HepG2 (cell line): ENCODE data around the gene CTU2. TPM values are rescaled to one million over a fixed set of nuclear protein-coding genes. Genes with fewer than 3 reads are reported as not detected.

ENCODE experiments used
- GFI1 ChIP-seq: sonication (generic); formaldehyde crosslinking; IDR thresholded peaks from 2 replicates; pipeline ENCODE4 v1.5.0; 2020; ENCODE audit warnings: missing genetic modification reagents, mild to moderate bottlenecking, borderline replicate concordance
- NBN ChIP-seq: fragments of 450-650 bp; conservative IDR thresholded peaks from 2 replicates; pipeline ENCODE4 v1.6.1; 2017
- SKI ChIP-seq: fragments of 450-650 bp; IDR thresholded peaks from one replicate; pipeline ENCODE4 v1.6.1; 2018; ENCODE audit warnings: mild to moderate bottlenecking; ENCODE audit not compliant: partially characterized antibody
- SOX6 ChIP-seq, 2 experiments: fragments of 450-650 bp in 1 of 2; sonication (generic) in 1 of 2; formaldehyde crosslinking in 1 of 2; IDR thresholded peaks; 2 replicates each; pipeline versions ENCODE4 v1.4.0 to v1.6.1; 2017 to 2020; ENCODE audit warnings: antibody characterized with exemption in 1 of 2, mild to moderate bottlenecking in 1 of 2, missing genetic modification reagents in 1 of 2
- ZFX ChIP-seq: sonication (generic); formaldehyde crosslinking; IDR thresholded peaks from 2 replicates; pipeline ENCODE4 v1.4.0; 2020; ENCODE audit warnings: mild to moderate bottlenecking, low read depth, missing genetic modification reagents, moderate library complexity
- ZNF124 ChIP-seq: sonication (generic); formaldehyde crosslinking; IDR thresholded peaks from 2 replicates; pipeline ENCODE4 v1.4.0; 2020; ENCODE audit warnings: missing genetic modification reagents
- ZNF251 ChIP-seq: sonication (generic); formaldehyde crosslinking; IDR thresholded peaks from 2 replicates; pipeline ENCODE4 v1.9.0; 2021; ENCODE audit warnings: mild to moderate bottlenecking, missing genetic modification reagents
- ZNF570 ChIP-seq: sonication (generic); formaldehyde crosslinking; IDR thresholded peaks from 2 replicates; pipeline ENCODE4 v1.4.0; 2020; ENCODE audit warnings: mild to moderate bottlenecking, missing genetic modification reagents, borderline replicate concordance
- ZNF777 ChIP-seq: sonication (generic); formaldehyde crosslinking; IDR thresholded peaks from 2 replicates; pipeline ENCODE4 v1.4.0; 2020; ENCODE audit warnings: missing genetic modification reagents
- ZNF839 ChIP-seq: sonication (generic); formaldehyde crosslinking; IDR thresholded peaks from 2 replicates; pipeline ENCODE4 v1.4.0; 2020; ENCODE audit warnings: missing genetic modification reagents, mild to moderate bottlenecking, borderline replicate concordance
- polyA plus RNA-seq, 8 experiments: library from polyadenylated mRNA; depleted of rRNA in 3 of 8; stranded (reverse) in 7 of 8; unstranded in 1 of 8; fragments of >200 nt; fragmentation: Illumina TruSeq in 4 of 8; extraction: Trizol in 4 of 8; gene quantifications; 2 replicates each; pipeline versions ENCODE4 v1.2.1 to v1.2.3, GENCODE V29; 2011 to 2016; ENCODE audit warnings: low read depth in 4 of 8, missing spikeins in 1 of 8, mixed read lengths in 1 of 8; ENCODE audit not compliant: insufficient read depth in 1 of 8
- total RNA-seq, 5 experiments: library from RNA; depleted of rRNA; stranded (reverse); fragments of >200 nt; fragmentation: Illumina TruSeq; extraction: Trizol; gene quantifications; 2 replicates each; pipeline ENCODE4 v1.2.3, GENCODE V29; 2016; ENCODE audit warnings: low read depth in 1 of 5
- TF ChIP-seq, protein P1 (sequence below): IDR thresholded peaks from 2 replicates; pipeline ENCODE4 v1.6.1; 2016; ENCODE audit warnings: low read depth, missing genetic modification reagents, missing compliant biosample characterization
- TF ChIP-seq, protein P2 (sequence below): sonication (generic); formaldehyde crosslinking; IDR thresholded peaks from 2 replicates; pipeline ENCODE4 v1.8.1; 2023; ENCODE audit warnings: missing genetic modification reagents, mild to moderate bottlenecking, borderline replicate concordance
- TF ChIP-seq, protein P3 (sequence below): sonication (generic); formaldehyde crosslinking; IDR thresholded peaks from 2 replicates; pipeline ENCODE4 v1.4.0; 2020; ENCODE audit warnings: mild to moderate bottlenecking, low read depth, missing genetic modification reagents
- TF ChIP-seq, protein P4 (sequence below): sonication (generic); formaldehyde crosslinking; IDR thresholded peaks from 2 replicates; pipeline ENCODE4 v1.9.0; 2022; ENCODE audit warnings: low read depth, missing genetic modification reagents
- TF ChIP-seq, protein P5 (sequence below): sonication (generic); formaldehyde crosslinking; IDR thresholded peaks from 2 replicates; pipeline ENCODE4 v1.5.1; 2020; ENCODE audit warnings: mild to moderate bottlenecking, missing genetic modification reagents, moderate library complexity
- TF ChIP-seq, protein P6 (sequence below): sonication (generic); formaldehyde crosslinking; IDR thresholded peaks from 2 replicates; pipeline ENCODE4 v1.8.0; 2022; ENCODE audit warnings: missing genetic modification reagents, low read depth, mild to moderate bottlenecking, borderline replicate concordance

Gene CTU2
- total and polyA plus RNA-seq, 2 of the 13 experiments (the other 11 are each of a cell fraction or from before 2014, with no cell fraction given): 13.3 to 21.9 TPM

GRCh38 chr16:88695218-88695617 is 11.1 kb upstream of the CTU2 start (continued):
- TF ChIP-seq, protein P1, sequence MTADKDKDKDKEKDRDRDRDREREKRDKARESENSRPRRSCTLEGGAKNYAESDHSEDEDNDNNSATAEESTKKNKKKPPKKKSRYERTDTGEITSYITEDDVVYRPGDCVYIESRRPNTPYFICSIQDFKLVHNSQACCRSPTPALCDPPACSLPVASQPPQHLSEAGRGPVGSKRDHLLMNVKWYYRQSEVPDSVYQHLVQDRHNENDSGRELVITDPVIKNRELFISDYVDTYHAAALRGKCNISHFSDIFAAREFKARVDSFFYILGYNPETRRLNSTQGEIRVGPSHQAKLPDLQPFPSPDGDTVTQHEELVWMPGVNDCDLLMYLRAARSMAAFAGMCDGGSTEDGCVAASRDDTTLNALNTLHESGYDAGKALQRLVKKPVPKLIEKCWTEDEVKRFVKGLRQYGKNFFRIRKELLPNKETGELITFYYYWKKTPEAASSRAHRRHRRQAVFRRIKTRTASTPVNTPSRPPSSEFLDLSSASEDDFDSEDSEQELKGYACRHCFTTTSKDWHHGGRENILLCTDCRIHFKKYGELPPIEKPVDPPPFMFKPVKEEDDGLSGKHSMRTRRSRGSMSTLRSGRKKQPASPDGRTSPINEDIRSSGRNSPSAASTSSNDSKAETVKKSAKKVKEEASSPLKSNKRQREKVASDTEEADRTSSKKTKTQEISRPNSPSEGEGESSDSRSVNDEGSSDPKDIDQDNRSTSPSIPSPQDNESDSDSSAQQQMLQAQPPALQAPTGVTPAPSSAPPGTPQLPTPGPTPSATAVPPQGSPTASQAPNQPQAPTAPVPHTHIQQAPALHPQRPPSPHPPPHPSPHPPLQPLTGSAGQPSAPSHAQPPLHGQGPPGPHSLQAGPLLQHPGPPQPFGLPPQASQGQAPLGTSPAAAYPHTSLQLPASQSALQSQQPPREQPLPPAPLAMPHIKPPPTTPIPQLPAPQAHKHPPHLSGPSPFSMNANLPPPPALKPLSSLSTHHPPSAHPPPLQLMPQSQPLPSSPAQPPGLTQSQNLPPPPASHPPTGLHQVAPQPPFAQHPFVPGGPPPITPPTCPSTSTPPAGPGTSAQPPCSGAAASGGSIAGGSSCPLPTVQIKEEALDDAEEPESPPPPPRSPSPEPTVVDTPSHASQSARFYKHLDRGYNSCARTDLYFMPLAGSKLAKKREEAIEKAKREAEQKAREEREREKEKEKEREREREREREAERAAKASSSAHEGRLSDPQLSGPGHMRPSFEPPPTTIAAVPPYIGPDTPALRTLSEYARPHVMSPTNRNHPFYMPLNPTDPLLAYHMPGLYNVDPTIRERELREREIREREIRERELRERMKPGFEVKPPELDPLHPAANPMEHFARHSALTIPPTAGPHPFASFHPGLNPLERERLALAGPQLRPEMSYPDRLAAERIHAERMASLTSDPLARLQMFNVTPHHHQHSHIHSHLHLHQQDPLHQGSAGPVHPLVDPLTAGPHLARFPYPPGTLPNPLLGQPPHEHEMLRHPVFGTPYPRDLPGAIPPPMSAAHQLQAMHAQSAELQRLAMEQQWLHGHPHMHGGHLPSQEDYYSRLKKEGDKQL: no peak
- TF ChIP-seq SOX6 (IDR thresholded peaks at IDR 0.05) (no peak), SOX6 (CRISPR knock-in tag; IDR thresholded peaks at IDR 0.05) (no peak), ZNF570 (CRISPR knock-in tag) (no peak), ZNF777 (CRISPR knock-in tag) (no peak), ZFX (peak; percentile 27; the same call in 1 of the 2 replicates), ZNF839 (CRISPR knock-in tag) (0 out of 2 replicates have a peak, but pooled peaks have one; percentile 55), SKI (no peak), ZNF251 (CRISPR knock-in tag) (no peak), GFI1 (no peak), NBN (no peak), ZNF124 (CRISPR knock-in tag) (no peak)
- TF ChIP-seq, protein P2, sequence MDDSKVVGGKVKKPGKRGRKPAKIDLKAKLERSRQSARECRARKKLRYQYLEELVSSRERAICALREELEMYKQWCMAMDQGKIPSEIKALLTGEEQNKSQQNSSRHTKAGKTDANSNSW (CRISPR knock-in tag): no peak
- TF ChIP-seq, protein P3, sequence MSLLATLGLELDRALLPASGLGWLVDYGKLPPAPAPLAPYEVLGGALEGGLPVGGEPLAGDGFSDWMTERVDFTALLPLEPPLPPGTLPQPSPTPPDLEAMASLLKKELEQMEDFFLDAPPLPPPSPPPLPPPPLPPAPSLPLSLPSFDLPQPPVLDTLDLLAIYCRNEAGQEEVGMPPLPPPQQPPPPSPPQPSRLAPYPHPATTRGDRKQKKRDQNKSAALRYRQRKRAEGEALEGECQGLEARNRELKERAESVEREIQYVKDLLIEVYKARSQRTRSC (CRISPR knock-in tag): no peak
- TF ChIP-seq, protein P4, sequence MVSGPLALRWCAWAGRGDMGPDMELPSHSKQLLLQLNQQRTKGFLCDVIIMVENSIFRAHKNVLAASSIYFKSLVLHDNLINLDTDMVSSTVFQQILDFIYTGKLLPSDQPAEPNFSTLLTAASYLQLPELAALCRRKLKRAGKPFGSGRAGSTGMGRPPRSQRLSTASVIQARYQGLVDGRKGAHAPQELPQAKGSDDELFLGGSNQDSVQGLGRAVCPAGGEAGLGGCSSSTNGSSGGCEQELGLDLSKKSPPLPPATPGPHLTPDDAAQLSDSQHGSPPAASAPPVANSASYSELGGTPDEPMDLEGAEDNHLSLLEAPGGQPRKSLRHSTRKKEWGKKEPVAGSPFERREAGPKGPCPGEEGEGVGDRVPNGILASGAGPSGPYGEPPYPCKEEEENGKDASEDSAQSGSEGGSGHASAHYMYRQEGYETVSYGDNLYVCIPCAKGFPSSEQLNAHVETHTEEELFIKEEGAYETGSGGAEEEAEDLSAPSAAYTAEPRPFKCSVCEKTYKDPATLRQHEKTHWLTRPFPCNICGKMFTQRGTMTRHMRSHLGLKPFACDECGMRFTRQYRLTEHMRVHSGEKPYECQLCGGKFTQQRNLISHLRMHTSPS (CRISPR knock-in tag): peak; percentile 46; the same call in 1 of the 2 replicates
- TF ChIP-seq, protein P5, sequence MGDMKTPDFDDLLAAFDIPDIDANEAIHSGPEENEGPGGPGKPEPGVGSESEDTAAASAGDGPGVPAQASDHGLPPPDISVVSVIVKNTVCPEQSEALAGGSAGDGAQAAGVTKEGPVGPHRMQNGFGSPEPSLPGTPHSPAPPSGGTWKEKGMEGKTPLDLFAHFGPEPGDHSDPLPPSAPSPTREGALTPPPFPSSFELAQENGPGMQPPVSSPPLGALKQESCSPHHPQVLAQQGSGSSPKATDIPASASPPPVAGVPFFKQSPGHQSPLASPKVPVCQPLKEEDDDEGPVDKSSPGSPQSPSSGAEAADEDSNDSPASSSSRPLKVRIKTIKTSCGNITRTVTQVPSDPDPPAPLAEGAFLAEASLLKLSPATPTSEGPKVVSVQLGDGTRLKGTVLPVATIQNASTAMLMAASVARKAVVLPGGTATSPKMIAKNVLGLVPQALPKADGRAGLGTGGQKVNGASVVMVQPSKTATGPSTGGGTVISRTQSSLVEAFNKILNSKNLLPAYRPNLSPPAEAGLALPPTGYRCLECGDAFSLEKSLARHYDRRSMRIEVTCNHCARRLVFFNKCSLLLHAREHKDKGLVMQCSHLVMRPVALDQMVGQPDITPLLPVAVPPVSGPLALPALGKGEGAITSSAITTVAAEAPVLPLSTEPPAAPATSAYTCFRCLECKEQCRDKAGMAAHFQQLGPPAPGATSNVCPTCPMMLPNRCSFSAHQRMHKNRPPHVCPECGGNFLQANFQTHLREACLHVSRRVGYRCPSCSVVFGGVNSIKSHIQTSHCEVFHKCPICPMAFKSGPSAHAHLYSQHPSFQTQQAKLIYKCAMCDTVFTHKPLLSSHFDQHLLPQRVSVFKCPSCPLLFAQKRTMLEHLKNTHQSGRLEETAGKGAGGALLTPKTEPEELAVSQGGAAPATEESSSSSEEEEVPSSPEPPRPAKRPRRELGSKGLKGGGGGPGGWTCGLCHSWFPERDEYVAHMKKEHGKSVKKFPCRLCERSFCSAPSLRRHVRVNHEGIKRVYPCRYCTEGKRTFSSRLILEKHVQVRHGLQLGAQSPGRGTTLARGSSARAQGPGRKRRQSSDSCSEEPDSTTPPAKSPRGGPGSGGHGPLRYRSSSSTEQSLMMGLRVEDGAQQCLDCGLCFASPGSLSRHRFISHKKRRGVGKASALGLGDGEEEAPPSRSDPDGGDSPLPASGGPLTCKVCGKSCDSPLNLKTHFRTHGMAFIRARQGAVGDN: peak; percentile 13; the same call in 1 of the 2 replicates
- TF ChIP-seq, protein P6, sequence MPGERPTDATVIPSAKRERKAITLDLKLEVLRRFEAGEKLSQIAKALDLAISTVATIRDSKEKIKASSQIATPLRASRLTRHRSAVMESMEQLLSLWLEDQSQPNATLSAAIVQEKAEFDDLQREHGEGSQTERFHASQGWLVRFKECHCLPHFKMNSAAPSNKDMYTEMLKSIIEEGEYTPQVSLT (CRISPR knock-in tag): no peak
